COR-L47 (cell line): ENCODE data around the gene GRIK4.

Experiments used
- DNase-seq: peaks from one replicate; lab custom pipeline; 2025; lab: John Stamatoyannopoulos, UW

The GRIK4 gene

GRCh38 chr11:120549346-120549745, 37.8 kb downstream of the GRIK4 start:
- no peak for DNase-seq

- DNase-seq = no peak
These were observed 38.5 kb downstream of the GRIK4 start for GRCh38 chr11:120550007-120550406.

- DNase-seq = no peak
These were observed 39.6 kb downstream of the GRIK4 start for GRCh38 chr11:120551191-120551590.

- no peak for DNase-seq
These were observed 43.4 kb downstream of the GRIK4 start for GRCh38 chr11:120554766-120555432.

GRCh38 chr11:120555433-120555773, 43.9 kb downstream of the GRIK4 start:
- no peak for DNase-seq

- no peak for DNase-seq
These were observed 45.2 kb downstream of the GRIK4 start for GRCh38 chr11:120556797-120557196.

- no peak for DNase-seq
These were observed 47.3 kb downstream of the GRIK4 start for GRCh38 chr11:120558744-120559431.

- DNase-seq = no peak
These were observed 49.7 kb downstream of the GRIK4 start for GRCh38 chr11:120561286-120561685.

GRCh38 chr11:120562806-120563425, 51.4 kb downstream of the GRIK4 start:
- DNase-seq = no peak

GRCh38 chr11:120563703-120564572, 52.4 kb downstream of the GRIK4 start:
- peak; percentile 69 for DNase-seq

- peak; percentile 11 for DNase-seq
These were observed 53.2 kb downstream of the GRIK4 start for GRCh38 chr11:120564573-120565311.

GRCh38 chr11:120565466-120566155, 54.1 kb downstream of the GRIK4 start:
- DNase-seq = no peak

GRCh38 chr11:120566176-120566575, 54.6 kb downstream of the GRIK4 start:
- DNase-seq = no peak

- no peak for DNase-seq
These were observed 57.2 kb downstream of the GRIK4 start for GRCh38 chr11:120568572-120569307.

GRCh38 chr11:120569861-120570260, 58.3 kb downstream of the GRIK4 start:
- DNase-seq = no peak

- no peak for DNase-seq
These were observed 59.9 kb downstream of the GRIK4 start for GRCh38 chr11:120571476-120571875.

GRCh38 chr11:120573756-120574354, 62.3 kb downstream of the GRIK4 start:
- no peak for DNase-seq

- DNase-seq = no peak
These were observed 63.3 kb downstream of the GRIK4 start for GRCh38 chr11:120574876-120575275.

GRCh38 chr11:120575461-120575860, 63.9 kb downstream of the GRIK4 start:
- no peak for DNase-seq

- DNase-seq = no peak
These were observed 65.1 kb downstream of the GRIK4 start for GRCh38 chr11:120576606-120577005.
